HepG2 (cell line): ENCODE measurements around the gene RPUSD3. TPM values are rescaled to one million over a fixed set of nuclear protein-coding genes. Genes with fewer than 3 reads are reported as not detected.
A peak's percentile ranks its signal among the peaks of the same experiment; 100 is the strongest.

ENCODE experiments used
- ATAC-seq: fragments of 200-7000 bp; cut with Tn5 transposase; 3 replicates; pipeline ENCODE4 v1.9.1; 2020; ENCODE audit warnings: mild to moderate bottlenecking, moderate library complexity
- BruUV-seq: library from RNA; stranded (reverse); fragments of 400-500 nt; replicated peaks from 2 replicates; lab custom pipeline; 2021; lab: Mats Ljungman, UMichigan
- CTCF ChIA-PET: fragments of 300-600 bp; formaldehyde crosslinking; extraction: SDS; loops from one replicate; lab custom pipeline; 2021; ENCODE audit warnings: low total read pairs, inconsistent platforms, low intra/inter-chr PET ratio; lab: Yijun Ruan, JAX
- POLR2A ChIA-PET: fragments of 350-600 bp; sonication (Branson Sonifier 250); formaldehyde crosslinking; loops from one replicate; lab custom pipeline; 2020; ENCODE audit warnings: antibody characterized with exemption, inconsistent platforms; lab: Yijun Ruan, JAX
- DNase-seq: peaks from one replicate; pipeline ENCODE4 v3.0.0-alpha.2; 2015; ENCODE audit warnings: low spot score
- FAIRE-seq: peaks from 3 replicates; lab custom pipeline; 2011; peaks lifted over from hg19 to GRCh38; lab: Jason Lieb, UNC
- H2AFZ ChIP-seq: one replicate; pipeline ENCODE4 v1.6.1; 2011; ENCODE audit warnings: low read length, inconsistent platforms
- H3K27ac ChIP-seq: fragments of 300-600 bp; 3 replicates; pipeline ENCODE4 v1.8.0; 2011; ENCODE audit warnings: mixed run types, mild to moderate bottlenecking, mixed read lengths, low read length, inconsistent platforms; ENCODE audit not compliant: insufficient read depth; ENCODE audit errors: extremely low read length
- H3K27me3 ChIP-seq, 2 experiments: fragments of 200-600 bp in 1 of 2; 2 replicates in 1 of 2; 3 replicates in 1 of 2; pipeline versions ENCODE4 v1.6.0 to v1.8.0; 2011; ENCODE audit warnings: low read length in 2 of 2, mild to moderate bottlenecking in 2 of 2, moderate library complexity in 2 of 2, inconsistent platforms in 1 of 2; ENCODE audit not compliant: insufficient read depth in 2 of 2, control insufficient read depth in 1 of 2
- H3K36me3 ChIP-seq, 2 experiments: fragments of 200-600 bp in 1 of 2; replicated peaks in 1 of 2; 2 replicates in 1 of 2; 3 replicates in 1 of 2; pipeline versions ENCODE4 v1.5.1 to v1.8.0; 2011; ENCODE audit warnings: low read length in 2 of 2, inconsistent platforms in 1 of 2; ENCODE audit not compliant: insufficient read depth in 2 of 2, control insufficient read depth in 1 of 2
- H3K4me1 ChIP-seq: 2 replicates; pipeline ENCODE4 v1.5.1; 2012; ENCODE audit warnings: low read length, inconsistent platforms; ENCODE audit not compliant: insufficient read depth
- H3K4me2 ChIP-seq: 2 replicates; pipeline ENCODE4 v1.6.0; 2011; ENCODE audit warnings: low read depth, low read length, inconsistent platforms
- H3K4me3 ChIP-seq, 3 experiments: fragments of 200-600 bp in 1 of 3; sonication (generic), shearing (Covaris generic) in 1 of 3; replicated peaks in 1 of 3; 2 replicates each; pipeline ENCODE4 v1.5.1; 2011 to 2016; ENCODE audit warnings: low read length in 3 of 3, inconsistent platforms in 2 of 3, low read depth in 2 of 3, mild to moderate bottlenecking in 2 of 3, control low read depth in 1 of 3, mixed read lengths in 1 of 3; ENCODE audit not compliant: insufficient read depth in 1 of 3
- H3K79me2 ChIP-seq: one replicate; pipeline ENCODE4 v1.6.1; 2011; ENCODE audit warnings: low read length, inconsistent platforms; ENCODE audit not compliant: insufficient read depth
- H3K9ac ChIP-seq: 2 replicates; pipeline ENCODE4 v1.6.0; 2011; ENCODE audit warnings: mild to moderate bottlenecking, low read depth, low read length, inconsistent platforms; ENCODE audit not compliant: insufficient read depth
- H3K9me3 ChIP-seq: 2 replicates; pipeline ENCODE4 v1.5.1; 2012; ENCODE audit warnings: mild to moderate bottlenecking, low read length
- H4K20me1 ChIP-seq: 2 replicates; pipeline ENCODE4 v1.6.0; 2011; ENCODE audit warnings: inconsistent platforms, mild to moderate bottlenecking, low read length, moderate library complexity; ENCODE audit not compliant: insufficient read depth
- DNMT1 ChIP-seq: sonication (generic); formaldehyde crosslinking; IDR thresholded peaks from 2 replicates; pipeline ENCODE4 v1.5.1; 2020; ENCODE audit warnings: mild to moderate bottlenecking, missing genetic modification reagents
- KLF11 ChIP-seq: IDR thresholded peaks from 2 replicates; pipeline ENCODE4 v1.6.1; 2016; ENCODE audit warnings: missing compliant biosample characterization
- ZNF296 ChIP-seq: sonication (generic); formaldehyde crosslinking; conservative IDR thresholded peaks from 2 replicates; pipeline ENCODE4 v1.5.0; 2020; ENCODE audit warnings: mild to moderate bottlenecking, missing genetic modification reagents
- ZNF790 ChIP-seq: sonication (generic); formaldehyde crosslinking; IDR thresholded peaks from 2 replicates; pipeline ENCODE4 v1.8.0; 2022; ENCODE audit warnings: missing genetic modification reagents, mild to moderate bottlenecking, borderline replicate concordance
- WGBS: methylation state at CpG from one replicate; pipeline ENCODE4 v1.1.6; 2017; ENCODE audit warnings: low lambda C conversion rate; 5-methylcytosine and 5-hydroxymethylcytosine counted together
- in situ Hi-C: cut with HindIII; loops from 2 replicates; pipeline ENCODE4 v1.10.0; 2017; ENCODE audit warnings: low pct_unique_long_range_greater_than_20kb; ENCODE audit not compliant: extremely low pct_ligation_motif_present
- intact Hi-C: fragments of 100-400 bp; cut with micrococcal nuclease; formaldehyde crosslinking; loops from one replicate; pipeline ENCODE4 v1.10.0; 2022; ENCODE audit not compliant: unreplicated experiment
- polyA plus RNA-seq, 8 experiments: library from polyadenylated mRNA; depleted of rRNA in 3 of 8; stranded (reverse) in 7 of 8; unstranded in 1 of 8; fragments of >200 nt; fragmentation: Illumina TruSeq in 4 of 8; extraction: Trizol in 4 of 8; gene quantifications; 2 replicates each; pipeline versions ENCODE4 v1.2.1 to v1.2.3, GENCODE V29; 2011 to 2016; ENCODE audit warnings: low read depth in 4 of 8, missing spikeins in 1 of 8, mixed read lengths in 1 of 8; ENCODE audit not compliant: insufficient read depth in 1 of 8
- total RNA-seq, 5 experiments: library from RNA; depleted of rRNA; stranded (reverse); fragments of >200 nt; fragmentation: Illumina TruSeq; extraction: Trizol; gene quantifications; 2 replicates each; pipeline ENCODE4 v1.2.3, GENCODE V29; 2016; ENCODE audit warnings: low read depth in 1 of 5
- TF ChIP-seq, protein P1 (sequence below): sonication (generic); formaldehyde crosslinking; IDR thresholded peaks from 2 replicates; pipeline ENCODE4 v1.5.0; 2020; ENCODE audit warnings: missing genetic modification reagents

RPUSD3 gene
- total and polyA plus RNA-seq, 2 of the 13 experiments (the other 11 are each of a cell fraction or from before 2014, with no cell fraction given), result 32.1 to 48.7 TPM

DNA sequence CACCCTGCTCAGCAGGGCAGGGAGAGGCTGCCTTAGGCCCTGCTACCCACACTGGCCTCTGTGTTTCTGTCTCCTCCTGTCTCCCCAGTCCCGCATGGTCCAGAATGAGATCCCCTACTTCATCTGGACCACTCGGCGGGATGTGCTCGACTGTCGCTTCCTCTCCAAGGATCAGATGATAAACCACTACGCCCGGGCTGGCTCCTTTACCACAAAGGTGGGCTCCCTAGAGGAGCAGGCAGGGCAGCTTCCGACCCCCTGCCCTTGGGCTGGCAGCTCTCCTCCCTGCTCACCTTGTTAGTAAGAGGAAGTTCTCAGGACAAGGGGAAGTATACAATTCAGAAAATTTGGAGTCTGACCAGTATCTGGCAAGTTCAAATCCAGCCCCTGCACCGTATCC lies 27.8 kb downstream of the RPUSD3 start:
- H3K27me3 ChIP-seq, result no peaks in the 10 kb centered on the region
- no peak overlapping the region for H3K4me3 ChIP-seq
- H3K79me2 ChIP-seq, result no peaks in the 10 kb centered on the region
- FAIRE-seq (no peak), DNase-seq (no peak), ATAC-seq (peak; percentile 8; the same call in 2 of the 3 replicates)
- H3K9ac ChIP-seq, result no peak overlapping the region
- no peak overlapping the region for H2AFZ ChIP-seq
- BruUV-seq, result no TSS peak
- H3K9me3 ChIP-seq, result no peaks in the 10 kb centered on the region
- H3K4me1 ChIP-seq, result no peaks in the 10 kb centered on the region
- CTCF ChIA-PET, result no interaction called here
- peaks cover 4 to 14% of the 10 kb centered on the region in 2 experiments; a peak in 4 of 5 replicates for H3K36me3 ChIP-seq
- in situ Hi-C loops, result no loop called here
- TF ChIP-seq DNMT1 (no peak), ZNF296 (CRISPR knock-in tag) (no peak)
- WGBS, result 98% methylated on average over 9 of the region's 9 CpGs
- no peaks in the 10 kb centered on the region for H4K20me1 ChIP-seq
- no peak overlapping the region for H3K27ac ChIP-seq
- no peak overlapping the region for H3K4me2 ChIP-seq
- intact Hi-C loops, result no loop called here
- POLR2A ChIA-PET, result no interaction called here

DNA sequence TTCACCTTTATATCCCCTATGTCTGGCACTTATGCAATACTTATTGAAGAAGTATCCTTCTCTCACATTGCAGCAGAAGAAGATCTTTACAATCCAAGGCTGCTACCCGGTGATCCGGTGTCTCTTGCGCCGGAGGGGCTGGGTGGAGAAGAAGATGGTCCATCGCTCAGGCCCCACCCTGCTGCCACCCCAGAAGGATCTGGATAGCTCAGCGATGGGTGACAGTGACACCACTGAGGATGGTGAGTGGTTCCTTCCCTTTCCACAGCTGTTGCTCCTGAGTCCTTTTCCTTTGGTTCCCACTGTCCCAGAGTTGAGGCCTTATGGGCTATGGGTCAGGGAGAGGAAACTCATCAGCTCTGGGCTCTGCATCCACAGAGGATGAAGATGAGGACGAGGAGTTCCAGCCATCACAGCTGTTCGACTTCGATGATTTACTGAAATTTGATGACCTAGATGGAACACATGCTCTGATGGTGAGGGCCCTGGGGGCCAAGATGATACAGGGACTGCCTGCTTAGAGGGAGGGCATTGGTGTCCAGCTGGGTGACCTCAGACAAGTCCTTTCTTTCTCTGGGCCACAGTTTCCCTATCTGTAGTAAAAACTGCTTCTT lies 30.8 kb downstream of the RPUSD3 start:
- Histone ChIP-seq H4K20me1 (no peaks in the 10 kb centered on the region), H3K79me2 (no peaks in the 10 kb centered on the region), H3K27me3 (no peaks in the 10 kb centered on the region), H3K4me1 (no peaks in the 10 kb centered on the region), H3K9ac (no peak overlapping the region), H3K9me3 (no peaks in the 10 kb centered on the region), H3K4me2 (no peak overlapping the region), H2AFZ (no peak overlapping the region), H3K4me3 (no peak overlapping the region), H3K27ac (no peak overlapping the region), H3K36me3 (peaks cover 4 to 11% of the 10 kb centered on the region in 2 experiments; a peak in 4 of 5 replicates)
- no peak for TF ChIP-seq KLF11
- TF ChIP-seq, protein P1, sequence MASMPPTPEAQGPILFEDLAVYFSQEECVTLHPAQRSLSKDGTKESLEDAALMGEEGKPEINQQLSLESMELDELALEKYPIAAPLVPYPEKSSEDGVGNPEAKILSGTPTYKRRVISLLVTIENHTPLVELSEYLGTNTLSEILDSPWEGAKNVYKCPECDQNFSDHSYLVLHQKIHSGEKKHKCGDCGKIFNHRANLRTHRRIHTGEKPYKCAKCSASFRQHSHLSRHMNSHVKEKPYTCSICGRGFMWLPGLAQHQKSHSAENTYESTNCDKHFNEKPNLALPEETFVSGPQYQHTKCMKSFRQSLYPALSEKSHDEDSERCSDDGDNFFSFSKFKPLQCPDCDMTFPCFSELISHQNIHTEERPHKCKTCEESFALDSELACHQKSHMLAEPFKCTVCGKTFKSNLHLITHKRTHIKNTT (CRISPR knock-in tag), result no peak
- TF ChIP-seq ZNF790, result no peak
- intact Hi-C loops (no loop called here), in situ Hi-C loops (no loop called here)
- no TSS peak for BruUV-seq
- ChIA-PET CTCF (no interaction called here), POLR2A (interaction anchor here (0.9 kb wide), 1 partner anchor 9 kb away, joined by 4 read pairs; no protein-coding TSS in a partner anchor)
- no peak for FAIRE-seq
- 95% methylated on average over 7 of the region's 9 CpGs for WGBS
- no peak for DNase-seq
- ATAC-seq, result no peak
